PC-3 (cell line): ENCODE measurements around the gene PRPSAP2. TPM values are rescaled to one million over a fixed set of nuclear protein-coding genes. Genes with fewer than 3 reads are reported as not detected.

Experiments used
- ATAC-seq: fragments of 200-7000 bp; cut with Tn5 transposase; 2 replicates; pipeline ENCODE4 v1.9.1; 2020; ENCODE audit warnings: mild to moderate bottlenecking, moderate library complexity
- BruUV-seq: library from RNA; stranded (reverse); fragments of 400-500 nt; replicated peaks from 2 replicates; lab custom pipeline; 2021; lab: Mats Ljungman, UMichigan
- CTCF ChIA-PET: fragments of 300-600 bp; sonication (Branson Sonifier 250); formaldehyde crosslinking; loops from one replicate; lab custom pipeline; 2022; ENCODE audit warnings: antibody characterized with exemption; lab: Charles Lee
- POLR2A ChIA-PET: fragments of 300-600 bp; sonication (Branson Sonifier 250); formaldehyde crosslinking; loops from one replicate; lab custom pipeline; 2022; ENCODE audit warnings: antibody characterized with exemption; ENCODE audit not compliant: unreplicated experiment; lab: Charles Lee
- DNase-seq: peaks from one replicate; pipeline ENCODE4 v3.0.0-alpha.2; 2015
- H2AFZ ChIP-seq: fragments of 300-600 bp; sonication (generic); 2 replicates; pipeline ENCODE4 v1.6.0; 2016; ENCODE audit warnings: antibody characterized with exemption, low read length
- H3F3A ChIP-seq: fragments of 300-600 bp; sonication (generic); one replicate; pipeline ENCODE4 v1.6.0; 2017; ENCODE audit warnings: antibody characterized with exemption, low read length, control low read depth, mild to moderate bottlenecking; ENCODE audit not compliant: unreplicated experiment
- H3K27ac ChIP-seq: fragments of 300-600 bp; sonication (generic); 2 replicates; pipeline ENCODE4 v1.5.1; 2016; ENCODE audit warnings: mild to moderate bottlenecking, low read length
- H3K27me3 ChIP-seq: fragments of 300-600 bp; sonication (generic); 2 replicates; pipeline ENCODE4 v1.6.1; 2016; ENCODE audit warnings: low read length, mixed read lengths
- H3K36me3 ChIP-seq: fragments of 300-600 bp; sonication (generic); 2 replicates; pipeline ENCODE4 v1.6.1; 2016; ENCODE audit warnings: low read depth, mixed run types, low read length, mixed read lengths
- H3K4me1 ChIP-seq: fragments of 300-600 bp; sonication (generic); 2 replicates; pipeline ENCODE4 v1.5.1; 2016; ENCODE audit warnings: low read length; ENCODE audit not compliant: insufficient read depth
- H3K4me2 ChIP-seq: fragments of 300-600 bp; sonication (generic); 2 replicates; pipeline ENCODE4 v1.6.0; 2016; ENCODE audit warnings: low read length
- H3K4me3 ChIP-seq: fragments of 300-600 bp; sonication (generic); 2 replicates; pipeline ENCODE4 v1.5.1; 2016; ENCODE audit warnings: mild to moderate bottlenecking, low read length, mixed read lengths
- H3K79me2 ChIP-seq: fragments of 300-600 bp; sonication (generic); 2 replicates; pipeline ENCODE4 v1.6.1; 2017; ENCODE audit warnings: low read length, mixed read lengths
- H3K9ac ChIP-seq: fragments of 300-600 bp; sonication (generic); 2 replicates; pipeline ENCODE4 v1.6.0; 2016; ENCODE audit warnings: mild to moderate bottlenecking, low read length
- H3K9me2 ChIP-seq: fragments of 300-600 bp; sonication (generic); replicated peaks from 2 replicates; pipeline ENCODE4 v1.6.1; 2016; ENCODE audit warnings: mixed run types, low read length, mixed read lengths
- H3K9me3 ChIP-seq: fragments of 300-600 bp; sonication (generic); 2 replicates; pipeline ENCODE4 v1.6.1; 2016; ENCODE audit warnings: low read length, mixed read lengths
- H4K20me1 ChIP-seq: fragments of 300-600 bp; sonication (generic); 2 replicates; pipeline ENCODE4 v1.6.1; 2016; ENCODE audit warnings: low read length, mixed read lengths
- CTCF ChIP-seq: fragments of 300-600 bp; sonication (generic); conservative IDR thresholded peaks from 2 replicates; pipeline ENCODE4 v1.5.1; 2017; ENCODE audit warnings: antibody characterized with exemption, low read depth, mild to moderate bottlenecking, low read length
- EZH2 ChIP-seq: fragments of 300-600 bp; sonication (generic); IDR thresholded peaks from one replicate; pipeline ENCODE4 v1.6.1; 2017; ENCODE audit warnings: antibody characterized with exemption, mild to moderate bottlenecking, low read length; ENCODE audit not compliant: unreplicated experiment
- EZH2phosphoT487 ChIP-seq: fragments of 300-600 bp; sonication (generic); IDR thresholded peaks from 2 replicates; pipeline ENCODE4 v1.6.1; 2018; ENCODE audit warnings: mild to moderate bottlenecking, antibody characterized with exemption, low read length, borderline replicate concordance
- intact Hi-C: fragments of 100-400 bp; cut with micrococcal nuclease; formaldehyde crosslinking; loops from 2 replicates; pipeline ENCODE4 v1.9.0; 2023
- total RNA-seq: library from RNA; depleted of rRNA; stranded (reverse); fragments of >200 nt; gene quantifications from 2 replicates; pipeline ENCODE4 v1.2.3, GENCODE V29; 2014

The PRPSAP2 gene
- total RNA-seq, 1 experiment from 2014 or later = 81.3 TPM

- no peak for TF ChIP-seq EZH2phosphoT487
- TF ChIP-seq EZH2 = no peak
- no peak overlapping the region for H3K9ac ChIP-seq
- H3F3A ChIP-seq = no peaks in the 10 kb centered on the region
- DNase-seq = no peak
- no peak for ATAC-seq
- H3K27ac ChIP-seq = no peak overlapping the region
- no peak overlapping the region for H3K4me3 ChIP-seq
- 0 out of 2 replicates have a peak, but pooled peaks cover 3% of the 10 kb centered on the region for H3K79me2 ChIP-seq
- H3K4me2 ChIP-seq = no peak overlapping the region
- ChIA-PET POLR2A (no interaction called here), CTCF (no interaction called here)
- intact Hi-C loops = no loop called here
- no peaks in the 10 kb centered on the region for H3K27me3 ChIP-seq
- no peaks in the 10 kb centered on the region for H3K36me3 ChIP-seq
- no peaks in the 10 kb centered on the region for H3K9me3 ChIP-seq
- H2AFZ ChIP-seq = no peak overlapping the region
- H3K9me2 ChIP-seq = no peaks in the 10 kb centered on the region
- H4K20me1 ChIP-seq = no peaks in the 10 kb centered on the region
- peaks cover 9% of the 10 kb centered on the region; the same call in 1 of the 2 replicates for H3K4me1 ChIP-seq
- BruUV-seq = no TSS peak
Observed at GRCh38 chr17:18850679-18851078, 7.3 kb upstream of the PRPSAP2 start.

- Histone ChIP-seq H4K20me1 (no peaks in the 10 kb centered on the region), H3K36me3 (no peaks in the 10 kb centered on the region), H3K9ac (no peak overlapping the region), H2AFZ (no peak overlapping the region), H3K27me3 (no peaks in the 10 kb centered on the region), H3K4me1 (peaks cover 9% of the 10 kb centered on the region; the same call in 1 of the 2 replicates), H3K4me3 (no peak overlapping the region), H3F3A (no peaks in the 10 kb centered on the region), H3K27ac (no peak overlapping the region), H3K79me2 (0 out of 2 replicates have a peak, but pooled peaks cover 3% of the 10 kb centered on the region), H3K9me3 (no peaks in the 10 kb centered on the region), H3K4me2 (no peak overlapping the region), H3K9me2 (no peaks in the 10 kb centered on the region)
- TF ChIP-seq EZH2phosphoT487 (no peak), CTCF (peak; percentile 43; the same call in 1 of the 2 replicates)
- peak; percentile 53 for DNase-seq
- intact Hi-C loops = no loop called here
- ChIA-PET CTCF (no interaction called here), POLR2A (no interaction called here)
- BruUV-seq = no TSS peak
- peak; percentile 39 for ATAC-seq
Observed at GRCh38 chr17:18851201-18851600, 6.7 kb upstream of the PRPSAP2 start.

DNA sequence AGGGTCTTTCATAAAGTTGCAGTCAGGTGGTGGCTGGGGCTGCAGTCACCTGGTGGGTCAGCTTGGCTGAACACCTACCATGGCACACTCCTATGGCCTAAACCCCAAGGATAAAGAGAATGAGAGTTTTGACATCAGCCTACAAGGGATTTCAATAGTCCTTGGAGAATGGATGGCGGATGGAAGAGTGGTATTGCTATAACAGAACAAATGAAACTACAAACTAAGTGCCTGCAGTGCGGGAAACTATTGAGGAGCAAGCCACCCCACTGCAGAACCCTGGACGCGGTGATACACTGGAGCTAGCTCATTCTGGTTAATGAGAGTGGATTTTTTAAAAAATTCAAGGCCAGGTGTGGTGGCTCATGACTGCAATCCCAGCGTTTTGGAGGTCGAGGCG is 3.0 kb upstream of the PRPSAP2 start:
- BruUV-seq = no TSS peak
- no peaks in the 10 kb centered on the region for H3K36me3 ChIP-seq
- POLR2A ChIA-PET = no interaction called here
- H3K27me3 ChIP-seq = no peaks in the 10 kb centered on the region
- TF ChIP-seq CTCF (no peak), EZH2 (no peak), EZH2phosphoT487 (no peak)
- CTCF ChIA-PET = no interaction called here
- no peak overlapping the region for H2AFZ ChIP-seq
- H3K9me2 ChIP-seq = no peaks in the 10 kb centered on the region
- no peak for DNase-seq
- H3F3A ChIP-seq = no peaks in the 10 kb centered on the region
- H3K4me1 ChIP-seq = peaks cover 23% of the 10 kb centered on the region
- H3K4me3 ChIP-seq = peak overlapping the region; percentile 72; the same call in 1 of the 2 replicates
- intact Hi-C loops = no loop called here
- H3K79me2 ChIP-seq = peaks cover 22% of the 10 kb centered on the region
- H3K27ac ChIP-seq = no peak overlapping the region
- no peak for ATAC-seq
- 0 out of 2 replicates have a peak, but pooled peaks cover 9% of the 10 kb centered on the region for H4K20me1 ChIP-seq
- H3K4me2 ChIP-seq = peak overlapping the region; percentile 84
- no peak overlapping the region for H3K9ac ChIP-seq
- no peaks in the 10 kb centered on the region for H3K9me3 ChIP-seq
